Inferior parietal cortex (tissue), 1 donor: ENCODE data around the gene ASB8.
"Not testable (repeated sequence)": the region's sequence is repeated elsewhere in the genome, so short reads cannot be mapped to it uniquely, and the experiment has no call there.

ENCODE experiments used
- DNase-seq: peaks from one replicate; pipeline ENCODE4 v3.0.0-alpha.2; 2016; ENCODE audit errors: extremely low spot score

Gene ASB8

GRCh38 chr12:48142818-48143674 lies 14.3 kb downstream of the ASB8 start:
- DNase-seq = no peak

- DNase-seq = no peak
Measured at GRCh38 chr12:48135027-48135426, 22.3 kb downstream of the ASB8 start.

GRCh38 chr12:48132826-48133225 lies 24.5 kb downstream of the ASB8 start:
- no peak for DNase-seq

GRCh38 chr12:48131517-48131916 lies 25.8 kb downstream of the ASB8 start:
- no peak for DNase-seq

- no peak for DNase-seq
Measured at GRCh38 chr12:48129376-48129775, 27.9 kb downstream of the ASB8 start.

GRCh38 chr12:48128800-48129199 lies 28.5 kb downstream of the ASB8 start:
- DNase-seq = no peak

- no peak for DNase-seq
Measured at GRCh38 chr12:48126953-48127630, 30.2 kb downstream of the ASB8 start.

GRCh38 chr12:48125985-48126384 lies 31.3 kb downstream of the ASB8 start:
- no peak for DNase-seq

- DNase-seq = not testable (repeated sequence)
Measured at GRCh38 chr12:48125542-48125941, 31.8 kb downstream of the ASB8 start.

GRCh38 chr12:48123169-48123568 lies 34.1 kb downstream of the ASB8 start:
- no peak for DNase-seq

GRCh38 chr12:48122065-48122834 lies 35.1 kb downstream of the ASB8 start:
- DNase-seq = no peak

- DNase-seq = no peak
Measured at GRCh38 chr12:48121522-48121921, 35.8 kb downstream of the ASB8 start.

GRCh38 chr12:48119834-48120195 lies 37.5 kb downstream of the ASB8 start:
- peak; percentile 25 for DNase-seq

- peak; percentile 75 for DNase-seq
Measured at GRCh38 chr12:48119078-48119833, 38.1 kb downstream of the ASB8 start, which contains the start of gene PFKM. TSS of gene PFKM (plus strand) at chr12:48119364. CDS start at chr12:48122775, 3,411 bp downstream.

- no peak for DNase-seq
Measured at GRCh38 chr12:48118284-48118871, 38.9 kb downstream of the ASB8 start.

- DNase-seq = no peak
Measured at GRCh38 chr12:48115957-48116356, 41.4 kb downstream of the ASB8 start.

GRCh38 chr12:48111312-48111693 lies 46.0 kb downstream of the ASB8 start:
- DNase-seq = not testable (repeated sequence)

GRCh38 chr12:48110691-48111311 lies 46.5 kb downstream of the ASB8 start:
- DNase-seq = no peak

GRCh38 chr12:48109424-48109823 lies 47.9 kb downstream of the ASB8 start:
- no peak for DNase-seq

- no peak for DNase-seq
Measured at GRCh38 chr12:48106681-48107613, 50.4 kb downstream of the ASB8 start.
